Measurements from ENCODE around the gene NUDT13.

GRCh38 chr10:73079779-73080541, 30.3 kb upstream of the NUDT13 start:
- TF ChIP-seq POLR2AphosphoS2 (conservative IDR thresholded peaks at IDR 0.05; ENCODE audit: low read length) (no peak), CTCF (IDR thresholded peaks at IDR 0.05) (no peak), POLR2A (IDR thresholded peaks at IDR 0.05; ENCODE audit: low read length) (no peak), SREBF2 (IDR thresholded peaks at IDR 0.05) (no peak), EP300 (IDR thresholded peaks at IDR 0.05) (no peak), CHD4 (IDR thresholded peaks at IDR 0.05; ENCODE audit: borderline replicate concordance) (no peak), USF2 (IDR thresholded peaks at IDR 0.05) (no peak), CHD2 (IDR thresholded peaks at IDR 0.05; ENCODE audit: low read length, partially characterized antibody) (no peak), KDM5A (IDR thresholded peaks at IDR 0.05) (no peak), REST (IDR thresholded peaks at IDR 0.05) (no peak), TP53 (CRISPR knock-in tag; IDR thresholded peaks at IDR 0.05) (no peak), MAX (IDR thresholded peaks at IDR 0.05) (no peak), CEBPB (IDR thresholded peaks at IDR 0.05) (no peak), HOXA7 (CRISPR knock-in tag; IDR thresholded peaks at IDR 0.05) (no peak)
